Measurements from ENCODE around the gene MCU.
"Not testable (repeated sequence)": the region's sequence is repeated elsewhere in the genome, so short reads cannot be mapped to it uniquely, and the experiment has no call there.

The MCU gene

DNA sequence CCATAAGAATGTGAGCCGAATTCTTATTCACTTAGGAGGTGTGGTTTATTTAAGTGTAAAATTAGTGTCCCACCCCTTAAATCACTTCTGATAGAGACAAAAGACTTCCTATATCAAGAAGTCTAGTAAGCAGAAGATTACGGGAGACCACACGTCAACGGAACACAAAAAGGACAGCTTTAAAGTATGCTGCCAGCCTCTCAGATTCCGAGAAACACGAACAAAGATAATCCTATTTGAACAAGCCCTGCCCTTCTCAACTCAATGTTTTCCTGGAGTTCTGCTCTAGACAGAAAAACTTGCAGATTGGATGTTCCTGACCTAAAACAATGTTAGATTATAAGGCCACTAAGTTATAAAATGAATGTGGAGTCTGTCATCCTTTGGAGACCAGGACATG, 4.9 kb upstream of the MCU start:
- Histone ChIP-seq H3K4me1 (ENCODE audit: control insufficient read depth, insufficient read depth, low read length) (no peaks in the 10 kb centered on the region; the same call in 1 of the 2 replicates), H3K36me3 (ENCODE audit: control insufficient read depth, insufficient read depth, low read length) (no peaks in the 10 kb centered on the region), H3K4me3 (ENCODE audit: low read depth, low read length) (no peak overlapping the region), H3K27ac (ENCODE audit: low read depth, low read length) (no peak overlapping the region), H3K27me3 (ENCODE audit: control insufficient read depth, insufficient read depth, low read length) (no peaks in the 10 kb centered on the region), H3K9me3 (ENCODE audit: control insufficient read depth, insufficient read depth, low read length) (no peaks in the 10 kb centered on the region), H3K9ac (ENCODE audit: low read depth, low read length) (no peak overlapping the region)

GRCh38 chr10:72688208-72688651, 3.7 kb upstream of the MCU start:
- H3K4me1 ChIP-seq (ENCODE audit: control insufficient read depth, insufficient read depth, low read length), result peaks cover 1% of the 10 kb centered on the region; the same call in 1 of the 2 replicates
- no peak overlapping the region for H3K4me3 ChIP-seq (ENCODE audit: low read depth, low read length)
- H3K27me3 ChIP-seq (ENCODE audit: control insufficient read depth, insufficient read depth, low read length), result no peaks in the 10 kb centered on the region
- H3K9ac ChIP-seq (ENCODE audit: low read depth, low read length), result no peak overlapping the region
- H3K27ac ChIP-seq (ENCODE audit: low read depth, low read length), result no peak overlapping the region
- H3K9me3 ChIP-seq (ENCODE audit: control insufficient read depth, insufficient read depth, low read length), result no peaks in the 10 kb centered on the region
- no peaks in the 10 kb centered on the region for H3K36me3 ChIP-seq (ENCODE audit: control insufficient read depth, insufficient read depth, low read length)

DNA sequence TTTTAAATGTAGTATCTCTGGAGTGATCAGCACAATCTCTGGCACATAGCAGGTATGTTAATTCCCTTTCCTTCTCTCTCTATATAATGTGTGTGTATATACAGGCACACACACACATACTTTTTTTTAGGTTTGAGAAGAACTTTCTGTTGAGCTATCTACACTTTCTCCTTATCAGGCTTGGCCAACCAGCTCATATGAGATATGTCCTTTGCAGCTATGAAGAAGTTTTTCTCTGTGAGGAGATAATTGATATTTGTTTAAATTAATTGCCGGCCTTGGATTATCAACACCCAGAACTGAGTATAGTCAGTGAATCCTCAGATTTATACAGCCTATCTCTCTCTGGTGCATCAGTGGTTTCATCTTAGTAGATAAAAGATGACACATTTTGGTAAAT, 2.3 kb upstream of the MCU start:
- peaks cover 15% of the 10 kb centered on the region for H3K4me1 ChIP-seq (ENCODE audit: control insufficient read depth, insufficient read depth, low read length)
- no peaks in the 10 kb centered on the region for H3K9me3 ChIP-seq (ENCODE audit: control insufficient read depth, insufficient read depth, low read length)
- no peak overlapping the region for H3K4me3 ChIP-seq (ENCODE audit: low read depth, low read length)
- H3K27ac ChIP-seq (ENCODE audit: low read depth, low read length), result no peak overlapping the region
- H3K36me3 ChIP-seq (ENCODE audit: control insufficient read depth, insufficient read depth, low read length), result no peaks in the 10 kb centered on the region
- no peaks in the 10 kb centered on the region for H3K27me3 ChIP-seq (ENCODE audit: control insufficient read depth, insufficient read depth, low read length)
- H3K9ac ChIP-seq (ENCODE audit: low read depth, low read length), result no peak overlapping the region

GRCh38 chr10:72690071-72690755, 1.7 kb upstream of the MCU start:
- no peak overlapping the region for H3K27ac ChIP-seq (ENCODE audit: low read depth, low read length)
- no peak overlapping the region for H3K4me3 ChIP-seq (ENCODE audit: low read depth, low read length)
- no peaks in the 10 kb centered on the region for H3K36me3 ChIP-seq (ENCODE audit: control insufficient read depth, insufficient read depth, low read length)
- H3K4me1 ChIP-seq (ENCODE audit: control insufficient read depth, insufficient read depth, low read length), result peaks cover 20% of the 10 kb centered on the region
- H3K9ac ChIP-seq (ENCODE audit: low read depth, low read length), result no peak overlapping the region
- H3K9me3 ChIP-seq (ENCODE audit: control insufficient read depth, insufficient read depth, low read length), result no peaks in the 10 kb centered on the region
- no peaks in the 10 kb centered on the region for H3K27me3 ChIP-seq (ENCODE audit: control insufficient read depth, insufficient read depth, low read length)

DNA sequence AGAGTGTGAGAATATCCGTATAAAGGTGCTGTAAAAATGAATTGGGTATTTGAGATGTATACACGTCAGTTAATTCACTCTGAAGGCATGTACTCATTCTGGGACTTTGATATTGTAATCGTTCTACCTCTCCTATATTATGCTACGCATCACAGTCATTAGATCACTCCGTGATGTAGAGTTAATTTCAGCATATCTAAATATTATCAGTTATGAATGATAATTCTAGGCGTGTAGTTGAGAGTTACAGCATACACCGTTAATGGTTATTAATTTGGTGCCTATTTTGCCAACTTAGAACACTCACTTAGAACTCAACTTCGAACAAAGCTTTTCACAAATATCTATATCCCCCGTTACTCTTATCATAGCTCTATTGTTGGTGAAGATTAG, 477 bp upstream of the MCU start:
- Histone ChIP-seq H3K9me3 (ENCODE audit: control insufficient read depth, insufficient read depth, low read length) (no peaks in the 10 kb centered on the region), H3K9ac (ENCODE audit: low read depth, low read length) (no peak overlapping the region), H3K4me3 (ENCODE audit: low read depth, low read length) (peak overlapping the region; percentile 95)

DNA sequence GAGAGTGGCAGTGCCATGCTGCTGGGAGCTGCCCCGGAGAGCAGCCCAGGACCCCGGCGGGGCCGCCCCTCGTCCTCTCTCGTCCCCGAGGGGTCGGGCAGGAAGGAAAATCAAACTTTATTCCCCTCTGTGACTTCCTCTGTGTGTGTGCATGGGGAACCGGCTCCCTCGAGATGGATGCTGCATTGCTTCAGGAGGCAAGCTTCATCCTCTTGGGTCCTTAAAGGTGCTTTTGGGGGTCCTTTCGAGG, 726 bp downstream of the MCU start:
- Histone ChIP-seq H3K27ac (ENCODE audit: low read depth, low read length) (no peak overlapping the region), H3K4me1 (ENCODE audit: control insufficient read depth, insufficient read depth, low read length) (peaks cover 24% of the 10 kb centered on the region), H3K9ac (ENCODE audit: low read depth, low read length) (peak overlapping the region; percentile 88), H3K27me3 (ENCODE audit: control insufficient read depth, insufficient read depth, low read length) (no peaks in the 10 kb centered on the region), H3K4me3 (ENCODE audit: low read depth, low read length) (peak overlapping the region; percentile 95), H3K9me3 (ENCODE audit: control insufficient read depth, insufficient read depth, low read length) (no peaks in the 10 kb centered on the region), H3K36me3 (ENCODE audit: control insufficient read depth, insufficient read depth, low read length) (no peaks in the 10 kb centered on the region)

More for the DNA sequence above, 477 bp upstream of the MCU start:
- Histone ChIP-seq H3K27me3 (ENCODE audit: control insufficient read depth, insufficient read depth, low read length) (no peaks in the 10 kb centered on the region), H3K36me3 (ENCODE audit: control insufficient read depth, insufficient read depth, low read length) (no peaks in the 10 kb centered on the region), H3K4me1 (ENCODE audit: control insufficient read depth, insufficient read depth, low read length) (peaks cover 22% of the 10 kb centered on the region), H3K27ac (ENCODE audit: low read depth, low read length) (no peak overlapping the region)

DNA sequence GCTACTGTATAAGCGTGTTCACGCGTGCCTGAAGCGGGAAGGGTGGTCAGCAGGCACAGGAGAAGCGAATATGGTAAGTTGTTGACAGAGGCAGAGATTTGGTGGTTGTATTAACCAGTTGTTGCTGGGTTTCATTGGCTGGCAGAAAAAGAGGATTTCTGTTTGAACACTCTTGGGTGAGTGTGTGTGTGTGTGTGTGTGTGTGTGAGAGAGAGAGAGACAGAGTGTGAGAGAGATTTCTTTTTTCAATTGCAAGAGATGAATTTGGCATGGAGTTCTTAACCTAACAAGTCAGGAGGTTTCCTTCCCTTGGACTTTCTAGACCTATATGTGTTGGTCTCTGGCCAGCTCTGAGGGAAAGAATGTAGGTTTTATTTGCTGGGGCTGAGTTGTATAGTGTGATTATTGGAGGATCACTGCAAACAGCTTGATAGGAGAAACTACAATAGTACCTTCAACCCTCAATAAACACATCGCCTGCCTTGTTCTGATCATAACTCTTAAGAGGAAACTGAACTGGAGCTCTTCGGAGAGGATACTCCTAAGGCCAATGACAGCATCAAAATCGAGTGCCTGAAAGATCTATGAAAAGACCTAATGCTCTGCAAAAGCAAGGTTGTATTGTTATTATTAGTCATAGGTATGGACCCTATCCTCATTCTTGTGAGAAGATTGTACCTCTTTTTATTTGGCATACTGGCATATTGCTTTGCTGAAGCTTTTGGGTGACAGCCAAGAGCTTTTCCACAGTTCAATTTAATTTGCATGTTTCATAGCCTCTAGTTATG, 1.2 kb downstream of the MCU start:
- H3K27me3 ChIP-seq (ENCODE audit: control insufficient read depth, insufficient read depth, low read length), result no peaks in the 10 kb centered on the region
- H3K9ac ChIP-seq (ENCODE audit: low read depth, low read length), result peak overlapping the region; percentile 88
- no peaks in the 10 kb centered on the region for H3K9me3 ChIP-seq (ENCODE audit: control insufficient read depth, insufficient read depth, low read length)
- peaks cover 24% of the 10 kb centered on the region for H3K4me1 ChIP-seq (ENCODE audit: control insufficient read depth, insufficient read depth, low read length)
- H3K27ac ChIP-seq (ENCODE audit: low read depth, low read length), result no peak overlapping the region
- no peaks in the 10 kb centered on the region for H3K36me3 ChIP-seq (ENCODE audit: control insufficient read depth, insufficient read depth, low read length)
- H3K4me3 ChIP-seq (ENCODE audit: low read depth, low read length), result peak overlapping the region; percentile 95

DNA sequence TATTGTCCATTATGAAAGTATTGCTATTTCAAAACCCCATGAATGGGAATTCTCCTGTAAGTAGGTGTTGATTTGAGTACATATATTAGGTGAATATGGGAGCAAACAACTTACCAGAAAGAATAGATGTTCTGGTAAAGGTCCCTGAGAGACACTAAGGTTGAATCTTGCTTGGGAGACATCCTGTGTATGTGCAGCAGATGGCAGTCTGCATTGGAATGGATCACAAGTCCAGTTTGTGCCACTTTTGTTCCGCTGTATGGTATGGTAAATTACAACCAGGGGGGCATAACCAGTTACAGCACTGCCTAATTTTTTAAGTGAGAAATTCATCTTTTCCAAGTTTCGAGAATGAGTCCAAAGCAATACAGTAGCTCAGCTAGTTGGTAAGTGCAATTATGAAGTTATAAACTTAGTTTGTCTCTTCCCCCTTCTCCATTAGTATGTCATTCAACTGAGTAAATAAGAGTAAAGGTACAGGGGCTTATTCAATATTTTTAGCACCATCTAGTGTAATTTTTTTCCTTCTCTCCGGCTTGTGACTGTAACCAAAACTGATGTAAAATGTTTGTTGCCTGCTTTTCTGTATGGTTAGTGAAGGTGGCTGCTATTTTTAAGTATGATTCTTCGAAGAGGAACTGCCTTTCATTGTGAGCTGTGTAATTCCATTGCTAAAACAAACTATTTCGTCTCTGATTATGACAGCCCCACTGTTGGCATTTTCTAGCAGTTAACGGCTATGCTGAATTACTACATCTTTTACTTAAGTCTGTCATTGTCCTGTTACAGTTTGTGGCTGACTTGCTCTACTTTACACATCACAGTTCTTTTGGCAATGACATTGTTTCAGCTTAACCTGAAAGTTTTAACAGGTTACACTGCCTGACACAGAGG, 2.8 kb downstream of the MCU start:
- no peak overlapping the region for H3K27ac ChIP-seq (ENCODE audit: low read depth, low read length)
- H3K27me3 ChIP-seq (ENCODE audit: control insufficient read depth, insufficient read depth, low read length), result no peaks in the 10 kb centered on the region
- H3K4me1 ChIP-seq (ENCODE audit: control insufficient read depth, insufficient read depth, low read length), result peaks cover 24% of the 10 kb centered on the region
- no peaks in the 10 kb centered on the region for H3K9me3 ChIP-seq (ENCODE audit: control insufficient read depth, insufficient read depth, low read length)
- no peaks in the 10 kb centered on the region for H3K36me3 ChIP-seq (ENCODE audit: control insufficient read depth, insufficient read depth, low read length)
- H3K9ac ChIP-seq (ENCODE audit: low read depth, low read length), result no peak overlapping the region
- peak overlapping the region; percentile 28; the same call in 1 of the 2 replicates for H3K4me3 ChIP-seq (ENCODE audit: low read depth, low read length)

DNA sequence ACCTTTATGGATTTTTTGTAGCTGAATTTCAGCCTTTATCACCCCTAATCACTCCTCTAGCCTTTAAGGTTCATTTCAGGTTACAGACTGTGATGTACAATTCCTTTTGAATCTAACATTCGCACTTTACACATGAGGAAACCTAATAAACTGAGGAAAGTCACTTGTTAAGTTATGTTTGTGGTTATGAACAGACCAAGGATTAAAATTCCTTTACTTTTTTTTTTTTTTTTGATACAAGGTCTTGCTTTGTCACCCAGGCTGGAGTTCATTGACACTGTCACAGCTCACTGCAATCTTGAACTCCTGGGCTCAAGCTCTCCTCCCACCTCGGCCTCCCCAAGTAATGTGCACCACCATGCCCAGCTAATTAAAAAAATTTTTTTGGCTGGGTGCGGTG, 3.6 kb downstream of the MCU start:
- no peak overlapping the region for H3K9ac ChIP-seq (ENCODE audit: low read depth, low read length)
- no peaks in the 10 kb centered on the region for H3K27me3 ChIP-seq (ENCODE audit: control insufficient read depth, insufficient read depth, low read length)
- no peak overlapping the region for H3K27ac ChIP-seq (ENCODE audit: low read depth, low read length)
- H3K4me1 ChIP-seq (ENCODE audit: control insufficient read depth, insufficient read depth, low read length), result peaks cover 24% of the 10 kb centered on the region
- H3K36me3 ChIP-seq (ENCODE audit: control insufficient read depth, insufficient read depth, low read length), result no peaks in the 10 kb centered on the region
- no peaks in the 10 kb centered on the region for H3K9me3 ChIP-seq (ENCODE audit: control insufficient read depth, insufficient read depth, low read length)
- H3K4me3 ChIP-seq (ENCODE audit: low read depth, low read length), result no peak overlapping the region

DNA sequence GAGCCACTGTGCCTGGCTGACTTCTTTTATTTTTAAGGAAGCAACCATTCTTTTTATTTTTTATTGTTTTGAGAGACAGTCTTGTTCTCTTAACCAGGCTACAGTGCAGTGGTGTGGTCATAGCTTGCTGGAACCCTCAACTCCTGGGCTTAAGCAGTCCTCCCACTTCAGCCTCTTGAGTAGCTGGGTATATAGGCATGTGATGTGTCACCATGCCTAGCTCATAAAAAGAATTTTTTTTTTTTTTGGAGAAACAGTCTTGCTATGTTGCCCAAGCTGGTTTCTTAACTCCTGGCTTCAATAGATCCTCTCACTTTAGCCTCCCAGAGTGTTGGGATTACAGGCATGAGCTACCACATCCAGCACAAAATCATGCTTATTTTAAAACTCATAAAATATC, 5.8 kb downstream of the MCU start:
- Histone ChIP-seq H3K9me3 (ENCODE audit: control insufficient read depth, insufficient read depth, low read length) (no peaks in the 10 kb centered on the region), H3K36me3 (ENCODE audit: control insufficient read depth, insufficient read depth, low read length) (no peaks in the 10 kb centered on the region), H3K4me1 (ENCODE audit: control insufficient read depth, insufficient read depth, low read length) (peaks cover 24% of the 10 kb centered on the region; the same call in 1 of the 2 replicates), H3K9ac (ENCODE audit: low read depth, low read length) (no peak overlapping the region), H3K27me3 (ENCODE audit: control insufficient read depth, insufficient read depth, low read length) (no peaks in the 10 kb centered on the region), H3K4me3 (ENCODE audit: low read depth, low read length) (no peak overlapping the region), H3K27ac (ENCODE audit: low read depth, low read length) (no peak overlapping the region)

DNA sequence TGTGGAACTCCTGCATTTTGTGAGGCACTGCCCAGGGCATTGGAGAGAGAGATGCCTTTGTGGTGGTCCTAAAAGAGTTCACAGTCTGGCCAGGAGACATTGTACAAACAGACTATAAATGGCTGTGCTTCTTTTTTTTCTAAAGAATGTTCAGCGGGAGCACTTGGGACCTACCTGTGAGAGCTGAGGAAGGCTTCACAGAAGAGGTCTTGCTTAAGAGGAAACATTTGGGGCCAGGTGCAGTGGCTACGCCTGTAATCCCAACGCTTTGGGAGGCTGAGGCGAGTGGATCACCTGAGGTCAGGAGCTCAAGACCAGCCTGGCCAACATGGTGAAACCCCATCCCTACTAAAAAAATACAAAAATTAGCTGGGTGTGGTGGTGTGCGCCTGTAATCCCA, 10.5 kb downstream of the MCU start:
- H3K36me3 ChIP-seq (ENCODE audit: control insufficient read depth, insufficient read depth, low read length); H3K27ac ChIP-seq (ENCODE audit: low read depth, low read length); H3K4me3 ChIP-seq (ENCODE audit: low read depth, low read length); H3K9ac ChIP-seq (ENCODE audit: low read depth, low read length); H3K27me3 ChIP-seq (ENCODE audit: control insufficient read depth, insufficient read depth, low read length); H3K9me3 ChIP-seq (ENCODE audit: control insufficient read depth, insufficient read depth, low read length); H3K4me1 ChIP-seq (ENCODE audit: control insufficient read depth, insufficient read depth, low read length): not testable (repeated sequence)

Measured in HUES48 (cell line).